SW480 (cell line): ENCODE results near the gene SLC39A8.
"Not testable (repeated sequence)": the region's sequence is repeated elsewhere in the genome, so short reads cannot be mapped to it uniquely, and the experiment has no call there.

Experiments
- DNase-seq: peaks from one replicate; pipeline ENCODE4 v3.0.0-alpha.2; 2016; ENCODE audit warnings: low spot score

SLC39A8 gene

GRCh38 chr4:102344954-102345794 lies at the start of gene SLC39A8:
SLC39A8 (minus strand) TSS chr4:102345482; CDS start chr4:102344662, 820 bp downstream.
- DNase-seq = peak; percentile 89

- no peak for DNase-seq
These were observed 46.9 kb upstream of the SLC39A8 start for GRCh38 chr4:102392033-102392744.

- DNase-seq = no peak
These were observed 45.2 kb upstream of the SLC39A8 start for GRCh38 chr4:102390438-102390837.

GRCh38 chr4:102388611-102389010 lies 43.3 kb upstream of the SLC39A8 start:
- DNase-seq = no peak

GRCh38 chr4:102387552-102388150 lies 42.4 kb upstream of the SLC39A8 start:
- no peak for DNase-seq

GRCh38 chr4:102386966-102387365 lies 41.7 kb upstream of the SLC39A8 start:
- DNase-seq = no peak

GRCh38 chr4:102380253-102380652 lies 35.0 kb upstream of the SLC39A8 start:
- DNase-seq = not testable (repeated sequence)

GRCh38 chr4:102362922-102363432 lies 17.7 kb upstream of the SLC39A8 start:
- no peak for DNase-seq

- no peak for DNase-seq
These were observed 12.8 kb upstream of the SLC39A8 start for GRCh38 chr4:102358128-102358527.

GRCh38 chr4:102357637-102358036 lies 12.4 kb upstream of the SLC39A8 start:
- not testable (repeated sequence) for DNase-seq

GRCh38 chr4:102356562-102357202 lies 11.4 kb upstream of the SLC39A8 start:
- no peak for DNase-seq

- no peak for DNase-seq
These were observed 10.5 kb upstream of the SLC39A8 start for GRCh38 chr4:102355748-102356147.

- DNase-seq = no peak
These were observed 9.6 kb upstream of the SLC39A8 start for GRCh38 chr4:102354671-102355454.

- DNase-seq = no peak
These were observed 7.5 kb upstream of the SLC39A8 start for GRCh38 chr4:102352781-102353180.

- no peak for DNase-seq
These were observed 5.4 kb upstream of the SLC39A8 start for GRCh38 chr4:102350634-102351033.

GRCh38 chr4:102348701-102349100 lies 3.4 kb upstream of the SLC39A8 start:
- DNase-seq = no peak

- DNase-seq = peak; percentile 2
These were observed 466 bp upstream of the SLC39A8 start for GRCh38 chr4:102345795-102346100.

- no peak for DNase-seq
These were observed 745 bp downstream of the SLC39A8 start for GRCh38 chr4:102344520-102344953.

- DNase-seq = peak; percentile 74
These were observed 1.2 kb downstream of the SLC39A8 start for GRCh38 chr4:102343964-102344519.

- DNase-seq = peak; percentile 16
These were observed 2.7 kb downstream of the SLC39A8 start for GRCh38 chr4:102342404-102343074.
